Body of pancreas (tissue), 4 donors: ENCODE results near the gene EXT2. TPM values are rescaled to one million over a fixed set of nuclear protein-coding genes. Genes with fewer than 3 reads are reported as not detected.

Experiments used
- ATAC-seq: fragments of 150-250 bp; one replicate; pipeline ENCODE4 v1.9.1; 2016
- DNase-seq, 4 donors: peaks; one replicate each; pipeline ENCODE4 v3.0.0-alpha.2; 2019
- H3K27ac ChIP-seq, 4 donors: fragments of 200-600 bp; sonication (generic); 1 replicate in 3 of 4; 2 replicates in 1 of 4; pipeline versions ENCODE4 v1.5.1 to v1.6.1; 2016 to 2019; ENCODE audit warnings: mild to moderate bottlenecking in 1 of 4, mixed read lengths in 1 of 4, moderate library complexity in 1 of 4
- H3K27me3 ChIP-seq, 2 donors: fragments of 200-600 bp; sonication (generic); one replicate each; pipeline ENCODE4 v1.6.0; 2016; ENCODE audit warnings: mild to moderate bottlenecking in 1 of 2
- H3K36me3 ChIP-seq, 2 donors: fragments of 200-600 bp; sonication (generic); replicated peaks in 1 of 2; 2 replicates each; pipeline ENCODE4 v1.5.1; 2016; ENCODE audit warnings: low read depth in 2 of 2; ENCODE audit not compliant: insufficient read depth in 1 of 2
- H3K4me1 ChIP-seq: fragments of 200-600 bp; sonication (generic); one replicate; pipeline ENCODE4 v1.6.0; 2016
- H3K4me3 ChIP-seq, 2 donors: fragments of 200-600 bp; sonication (generic); 1 replicate in 1 of 2; 2 replicates in 1 of 2; pipeline ENCODE4 v1.5.1; 2016 to 2019
- H3K9me3 ChIP-seq, 3 donors: fragments of 200-600 bp; sonication (generic); 1 replicate in 2 of 3; 2 replicates in 1 of 3; pipeline ENCODE4 v1.5.1; 2016
- POLR2A ChIP-seq, 3 donors: fragments of 450-650 bp; IDR thresholded peaks; one replicate each; pipeline ENCODE4 v1.6.1; 2016; ENCODE audit warnings: antibody characterized with exemption in 3 of 3, mild to moderate bottlenecking in 2 of 3
- WGBS, 2 donors: methylation state at CpG; one replicate each; pipeline ENCODE4 v1.1.5; 2017; 5-methylcytosine and 5-hydroxymethylcytosine counted together
- intact Hi-C: fragments of 100-400 bp; cut with DNase I; formaldehyde crosslinking; loops from one replicate; pipeline ENCODE4 v1.15.1; 2023
- total RNA-seq, 2 donors: library from RNA; depleted of rRNA; stranded (reverse); fragments of >200 nt; gene quantifications; one replicate each; pipeline ENCODE4 v1.1.0, GENCODE V29; 2016
- TF ChIP-seq, protein P1 (sequence below), 7 experiments: fragments of 450-650 bp in 4 of 7; fragments of 200-600 bp in 3 of 7; sonication (generic) in 3 of 7; IDR thresholded peaks; one replicate each; pipeline ENCODE4 v1.5.1; 2016 to 2019; ENCODE audit warnings: antibody characterized with exemption in 7 of 7

Gene EXT2
- total RNA-seq, 2 donors from 2014 or later = 21.4 to 34.2 TPM

DNA sequence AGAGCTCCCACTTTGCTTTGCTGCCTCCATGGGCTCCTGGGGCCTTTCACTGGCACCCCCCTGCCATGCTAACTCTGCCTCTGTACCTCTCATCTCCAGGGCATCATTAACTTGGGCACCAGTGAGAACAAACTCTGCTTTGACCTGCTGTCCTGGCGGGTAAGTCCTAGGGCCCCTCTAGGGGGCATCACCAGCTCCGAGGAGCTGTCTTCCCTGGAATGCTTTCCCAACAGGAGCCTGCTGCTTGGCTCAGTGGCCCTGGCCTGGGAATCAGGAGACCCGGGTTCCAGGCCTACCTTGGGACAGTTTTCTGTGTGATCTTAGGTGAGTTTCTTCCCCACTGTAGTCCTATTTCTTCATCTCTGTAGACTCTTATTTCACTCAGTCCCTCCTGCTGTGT, 24.3 kb upstream of the EXT2 start:
- DNase-seq (no peak), ATAC-seq (no peak)
- no peaks in the 10 kb centered on the region for H3K27me3 ChIP-seq
- no peak overlapping the region for H3K4me3 ChIP-seq
- no peaks in the 10 kb centered on the region for H3K9me3 ChIP-seq
- intact Hi-C loops = no loop called here
- H3K27ac ChIP-seq = no peak overlapping the region
- TF ChIP-seq, protein P1, sequence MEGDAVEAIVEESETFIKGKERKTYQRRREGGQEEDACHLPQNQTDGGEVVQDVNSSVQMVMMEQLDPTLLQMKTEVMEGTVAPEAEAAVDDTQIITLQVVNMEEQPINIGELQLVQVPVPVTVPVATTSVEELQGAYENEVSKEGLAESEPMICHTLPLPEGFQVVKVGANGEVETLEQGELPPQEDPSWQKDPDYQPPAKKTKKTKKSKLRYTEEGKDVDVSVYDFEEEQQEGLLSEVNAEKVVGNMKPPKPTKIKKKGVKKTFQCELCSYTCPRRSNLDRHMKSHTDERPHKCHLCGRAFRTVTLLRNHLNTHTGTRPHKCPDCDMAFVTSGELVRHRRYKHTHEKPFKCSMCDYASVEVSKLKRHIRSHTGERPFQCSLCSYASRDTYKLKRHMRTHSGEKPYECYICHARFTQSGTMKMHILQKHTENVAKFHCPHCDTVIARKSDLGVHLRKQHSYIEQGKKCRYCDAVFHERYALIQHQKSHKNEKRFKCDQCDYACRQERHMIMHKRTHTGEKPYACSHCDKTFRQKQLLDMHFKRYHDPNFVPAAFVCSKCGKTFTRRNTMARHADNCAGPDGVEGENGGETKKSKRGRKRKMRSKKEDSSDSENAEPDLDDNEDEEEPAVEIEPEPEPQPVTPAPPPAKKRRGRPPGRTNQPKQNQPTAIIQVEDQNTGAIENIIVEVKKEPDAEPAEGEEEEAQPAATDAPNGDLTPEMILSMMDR (IDR thresholded peaks at IDR 0.05) = no peak
- no peak for TF ChIP-seq POLR2A (IDR thresholded peaks at IDR 0.05)
- peaks cover 6% of the 10 kb centered on the region for H3K4me1 ChIP-seq
- H3K36me3 ChIP-seq = peaks cover 0 to 3% of the 10 kb centered on the region in 2 donors
- 81 to 88% methylated on average over 2 to 3 of the region's 3 CpGs for WGBS, 2 donors

- DNase-seq (no peak), ATAC-seq (no peak)
- intact Hi-C loops = no loop called here
- TF ChIP-seq, protein P1 (IDR thresholded peaks at IDR 0.05) = no peak
- TF ChIP-seq POLR2A (IDR thresholded peaks at IDR 0.05) = no peak
- Histone ChIP-seq H3K4me1 (no peaks in the 10 kb centered on the region), H3K36me3 (peaks cover 0 to 3% of the 10 kb centered on the region in 2 donors), H3K27me3 (no peaks in the 10 kb centered on the region), H3K27ac (no peak overlapping the region), H3K4me3 (no peak overlapping the region), H3K9me3 (no peaks in the 10 kb centered on the region)
- WGBS, 2 donors = 90 to 91% methylated on average over 8 of the region's 8 CpGs
Observed at GRCh38 chr11:44072757-44073658, 22.5 kb upstream of the EXT2 start.

DNA sequence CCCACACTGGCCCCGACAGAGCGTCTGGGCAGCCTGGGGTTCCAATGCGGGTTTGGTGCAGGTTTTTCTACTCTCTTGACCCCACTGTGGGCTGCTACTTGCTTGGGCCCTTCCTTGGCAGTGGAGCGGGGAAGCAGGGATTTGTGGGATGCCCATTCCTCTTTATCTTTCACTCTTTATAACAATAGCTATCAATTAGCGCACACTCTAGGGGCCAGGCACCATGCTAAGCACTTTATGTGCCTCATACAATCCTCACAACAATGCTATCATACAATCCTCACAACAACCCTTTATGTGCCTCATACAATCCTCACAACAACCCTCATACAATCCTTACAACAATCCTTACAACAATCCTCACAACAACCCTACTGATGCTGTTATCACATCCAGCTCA, 16.7 kb upstream of the EXT2 start:
- no peak overlapping the region for H3K4me3 ChIP-seq
- no peaks in the 10 kb centered on the region for H3K9me3 ChIP-seq
- no peak overlapping the region for H3K27ac ChIP-seq
- H3K36me3 ChIP-seq = peaks cover 0 to 3% of the 10 kb centered on the region in 2 donors
- H3K27me3 ChIP-seq = no peaks in the 10 kb centered on the region
- TF ChIP-seq, protein P1 (IDR thresholded peaks at IDR 0.05) = no peak
- no peak for TF ChIP-seq POLR2A (IDR thresholded peaks at IDR 0.05)
- ATAC-seq (no peak), DNase-seq (no peak)
- H3K4me1 ChIP-seq = no peaks in the 10 kb centered on the region
- 85 to 88% methylated on average over 5 of the region's 5 CpGs for WGBS, 2 donors
- intact Hi-C loops = no loop called here

GRCh38 chr11:44079376-44079775, 16.1 kb upstream of the EXT2 start:
- DNase-seq (no peak), ATAC-seq (no peak)
- Histone ChIP-seq H3K4me3 (no peak overlapping the region), H3K4me1 (no peaks in the 10 kb centered on the region), H3K9me3 (no peaks in the 10 kb centered on the region), H3K36me3 (peaks cover 0 to 3% of the 10 kb centered on the region in 2 donors), H3K27ac (no peak overlapping the region), H3K27me3 (no peaks in the 10 kb centered on the region)
- WGBS, 2 donors = 88 to 90% methylated on average over 6 of the region's 6 CpGs
- intact Hi-C loops = no loop called here
- TF ChIP-seq, protein P1 (IDR thresholded peaks at IDR 0.05) = no peak
- no peak for TF ChIP-seq POLR2A (IDR thresholded peaks at IDR 0.05)
